OCI-LY3 (cell line): ENCODE data around the gene FTSJ3.
A peak's percentile ranks its signal among the peaks of the same experiment; 100 is the strongest.

Experiments
- H2AFZ ChIP-seq: fragments of 200-600, 300-600 bp; shearing (Covaris generic); 2 replicates; pipeline ENCODE4 v1.6.0; 2014; ENCODE audit warnings: antibody characterized with exemption, low read depth, low read length
- H3K27ac ChIP-seq: fragments of 200-600, 300-600 bp; sonication (generic); 2 replicates; pipeline ENCODE4 v1.5.1; 2014; ENCODE audit warnings: mild to moderate bottlenecking, low read length, moderate library complexity, mixed read lengths
- H3K27me3 ChIP-seq: fragments of 200-600, 300-600 bp; sonication (generic); 2 replicates; pipeline ENCODE4 v1.6.1; 2014; ENCODE audit warnings: low read depth, low read length, mixed read lengths
- H3K36me3 ChIP-seq: fragments of 200-600, 300-600 bp; sonication (generic); replicated peaks from 2 replicates; pipeline ENCODE3; 2014; ENCODE audit warnings: low read depth, low read length, mixed read lengths
- H3K4me1 ChIP-seq: fragments of 300-600, 200-600 bp; sonication (generic); 2 replicates; pipeline ENCODE4 v1.6.1; 2014; ENCODE audit warnings: low read length, mixed read lengths
- H3K4me2 ChIP-seq: fragments of 200-600, 300-600 bp; sonication (generic); 2 replicates; pipeline ENCODE4 v1.6.1; 2014; ENCODE audit warnings: low read length, mixed read lengths
- H3K4me3 ChIP-seq: fragments of 300-600, 200-600 bp; sonication (generic); 2 replicates; pipeline ENCODE4 v1.5.1; 2014; ENCODE audit warnings: antibody characterized with exemption, mild to moderate bottlenecking, low read length, moderate library complexity
- H3K79me2 ChIP-seq: fragments of 300-600, 200-600 bp; shearing (Covaris generic); 2 replicates; pipeline ENCODE4 v1.6.1; 2014; ENCODE audit warnings: mild to moderate bottlenecking, low read length, mixed read lengths
- H3K9ac ChIP-seq: fragments of 300-600, 200-600 bp; shearing (Covaris generic); 2 replicates; pipeline ENCODE4 v1.6.0; 2014; ENCODE audit warnings: mild to moderate bottlenecking, low read length, moderate library complexity
- H3K9me3 ChIP-seq: fragments of 200-600, 300-600 bp; shearing (Covaris generic); 2 replicates; pipeline ENCODE4 v1.6.1; 2014; ENCODE audit warnings: low read length, mixed read lengths; ENCODE audit not compliant: insufficient read depth
- H4K20me1 ChIP-seq: fragments of 200-600, 300-600 bp; sonication (generic); 2 replicates; pipeline ENCODE4 v1.6.1; 2016; ENCODE audit warnings: low read length, mixed read lengths; ENCODE audit not compliant: insufficient read depth
- EZH2phosphoT487 ChIP-seq: fragments of 200-600 bp; shearing (Covaris generic); IDR thresholded peaks from 2 replicates; pipeline ENCODE4 v1.6.1; 2018; ENCODE audit warnings: antibody characterized with exemption, mixed run types, low read depth
- TF ChIP-seq, protein P1 (sequence below): fragments of 200-600, 300-600 bp; sonication (generic); IDR thresholded peaks from 2 replicates; pipeline ENCODE4 v1.5.1; 2014; ENCODE audit warnings: antibody characterized with exemption, low read length, low read depth

FTSJ3 gene

DNA sequence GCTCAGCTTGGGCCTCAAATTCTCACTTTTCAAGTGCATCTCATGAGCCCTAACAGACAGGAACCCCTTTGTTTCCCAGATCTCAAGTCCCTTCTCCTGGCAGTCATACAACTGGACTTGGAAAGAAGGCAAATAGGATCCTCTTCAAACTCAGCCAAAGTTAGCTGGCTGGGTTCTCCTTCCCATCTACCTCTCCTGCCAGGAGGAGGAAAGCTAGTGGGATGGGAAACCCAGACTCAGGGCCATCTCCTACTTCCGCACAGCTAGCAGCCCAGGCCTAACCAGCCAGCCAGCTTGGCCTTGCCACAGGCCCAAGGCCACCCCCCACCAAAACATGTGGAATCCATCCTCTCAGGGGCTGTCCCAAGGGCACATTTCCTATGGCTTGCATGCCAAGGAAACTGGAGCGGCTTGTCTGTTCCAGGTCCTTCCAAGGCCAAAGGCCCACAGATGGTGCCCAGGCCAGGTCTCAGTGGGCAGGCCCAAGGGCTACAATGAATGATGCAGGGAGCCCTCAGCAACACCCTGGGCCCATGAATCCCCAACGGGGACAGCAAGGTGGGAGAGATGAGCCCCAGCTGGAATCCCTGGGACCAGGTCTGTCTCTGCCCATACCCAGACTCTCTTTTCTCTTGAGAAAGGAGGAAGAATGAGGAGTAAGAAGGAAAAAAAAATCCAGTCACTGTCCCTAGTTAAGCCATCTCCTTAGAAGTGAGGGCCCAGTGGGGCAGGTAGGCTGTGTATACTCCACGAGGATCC lies 13.3 kb upstream of the FTSJ3 start:
- Histone ChIP-seq H2AFZ (no peak overlapping the region), H3K27ac (no peak overlapping the region), H4K20me1 (peaks cover 35% of the 10 kb centered on the region), H3K79me2 (peaks cover 59% of the 10 kb centered on the region), H3K4me3 (peak overlapping the region; percentile 87), H3K4me2 (peak overlapping the region; percentile 94), H3K9ac (peak overlapping the region; percentile 95), H3K27me3 (no peaks in the 10 kb centered on the region), H3K4me1 (peaks cover 23% of the 10 kb centered on the region), H3K9me3 (no peaks in the 10 kb centered on the region), H3K36me3 (peaks cover 3% of the 10 kb centered on the region)
- TF ChIP-seq, protein P1, sequence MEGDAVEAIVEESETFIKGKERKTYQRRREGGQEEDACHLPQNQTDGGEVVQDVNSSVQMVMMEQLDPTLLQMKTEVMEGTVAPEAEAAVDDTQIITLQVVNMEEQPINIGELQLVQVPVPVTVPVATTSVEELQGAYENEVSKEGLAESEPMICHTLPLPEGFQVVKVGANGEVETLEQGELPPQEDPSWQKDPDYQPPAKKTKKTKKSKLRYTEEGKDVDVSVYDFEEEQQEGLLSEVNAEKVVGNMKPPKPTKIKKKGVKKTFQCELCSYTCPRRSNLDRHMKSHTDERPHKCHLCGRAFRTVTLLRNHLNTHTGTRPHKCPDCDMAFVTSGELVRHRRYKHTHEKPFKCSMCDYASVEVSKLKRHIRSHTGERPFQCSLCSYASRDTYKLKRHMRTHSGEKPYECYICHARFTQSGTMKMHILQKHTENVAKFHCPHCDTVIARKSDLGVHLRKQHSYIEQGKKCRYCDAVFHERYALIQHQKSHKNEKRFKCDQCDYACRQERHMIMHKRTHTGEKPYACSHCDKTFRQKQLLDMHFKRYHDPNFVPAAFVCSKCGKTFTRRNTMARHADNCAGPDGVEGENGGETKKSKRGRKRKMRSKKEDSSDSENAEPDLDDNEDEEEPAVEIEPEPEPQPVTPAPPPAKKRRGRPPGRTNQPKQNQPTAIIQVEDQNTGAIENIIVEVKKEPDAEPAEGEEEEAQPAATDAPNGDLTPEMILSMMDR = no peak
- no peak for TF ChIP-seq EZH2phosphoT487

DNA sequence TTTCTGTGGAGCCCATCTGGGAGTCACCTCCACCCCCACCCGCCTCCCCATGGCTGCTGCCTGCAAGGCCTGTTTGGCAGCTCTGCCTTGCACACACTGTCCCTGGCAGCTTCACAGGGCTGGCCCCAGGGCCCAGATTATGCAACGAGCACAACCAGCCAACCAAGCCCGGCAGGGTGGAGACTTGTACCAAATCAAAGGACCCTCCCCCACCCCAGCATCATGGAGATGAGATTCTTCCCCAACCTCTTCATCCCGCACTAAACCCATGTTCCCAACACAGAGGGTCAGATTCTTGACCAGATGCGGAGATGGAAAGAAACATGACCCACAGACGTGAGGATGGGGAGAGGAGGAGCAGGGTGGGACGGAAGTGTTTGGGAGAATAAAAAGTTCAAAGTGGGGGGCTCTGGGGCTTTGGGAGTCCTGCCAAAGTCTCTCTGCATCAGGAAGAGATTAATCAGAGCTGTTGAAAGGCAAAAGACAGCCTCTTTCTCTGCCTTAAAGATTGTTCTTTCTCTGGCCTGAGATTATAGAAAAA lies 11.2 kb upstream of the FTSJ3 start:
- Histone ChIP-seq H3K27me3 (no peaks in the 10 kb centered on the region), H3K9me3 (no peaks in the 10 kb centered on the region), H3K79me2 (peaks cover 59% of the 10 kb centered on the region), H3K4me3 (no peak overlapping the region), H3K4me2 (no peak overlapping the region), H2AFZ (no peak overlapping the region), H4K20me1 (peaks cover 35% of the 10 kb centered on the region), H3K9ac (no peak overlapping the region), H3K27ac (no peak overlapping the region), H3K4me1 (peaks cover 20% of the 10 kb centered on the region), H3K36me3 (peaks cover 16% of the 10 kb centered on the region)
- TF ChIP-seq, protein P1 = no peak
- no peak for TF ChIP-seq EZH2phosphoT487

DNA sequence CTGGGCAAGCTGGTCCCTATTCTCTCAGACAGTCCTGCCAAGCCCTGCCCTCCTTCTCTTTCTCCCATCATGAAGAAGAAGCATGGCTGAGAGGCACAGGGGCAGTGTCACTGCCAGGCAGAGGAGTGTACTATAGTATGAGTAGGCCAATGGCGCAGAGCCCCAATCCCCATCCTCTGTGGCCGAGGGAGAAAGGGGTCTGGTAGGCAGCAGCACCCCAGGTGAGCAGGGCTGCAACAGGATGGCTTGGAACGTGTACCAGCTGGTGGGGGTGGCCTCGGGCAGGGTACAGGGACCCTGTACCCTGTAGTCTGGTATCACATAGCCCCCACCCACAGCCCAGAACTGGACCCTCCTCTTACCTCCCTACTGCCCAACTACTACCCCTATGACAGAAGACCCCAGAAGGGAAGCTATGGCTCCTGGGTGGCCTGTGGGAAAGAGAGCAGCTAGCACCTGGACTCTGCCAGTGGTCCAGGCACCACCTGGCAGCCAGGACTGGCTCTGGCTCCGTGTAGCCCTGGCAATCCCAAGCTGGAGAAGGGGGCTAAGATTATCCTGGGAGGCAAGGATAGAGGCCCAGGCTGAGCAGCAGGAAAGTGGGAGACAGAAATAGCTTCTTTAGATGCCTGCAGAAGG lies 10.6 kb upstream of the FTSJ3 start:
- H3K4me1 ChIP-seq = peaks cover 19% of the 10 kb centered on the region
- TF ChIP-seq EZH2phosphoT487 = no peak
- TF ChIP-seq, protein P1 = no peak
- H3K9ac ChIP-seq = no peak overlapping the region
- peaks cover 35% of the 10 kb centered on the region for H4K20me1 ChIP-seq
- H3K36me3 ChIP-seq = peaks cover 22% of the 10 kb centered on the region
- H3K4me2 ChIP-seq = no peak overlapping the region
- no peak overlapping the region for H3K4me3 ChIP-seq
- no peak overlapping the region for H3K27ac ChIP-seq
- H3K9me3 ChIP-seq = no peaks in the 10 kb centered on the region
- H2AFZ ChIP-seq = no peak overlapping the region
- H3K27me3 ChIP-seq = no peaks in the 10 kb centered on the region
- peaks cover 59% of the 10 kb centered on the region for H3K79me2 ChIP-seq

DNA sequence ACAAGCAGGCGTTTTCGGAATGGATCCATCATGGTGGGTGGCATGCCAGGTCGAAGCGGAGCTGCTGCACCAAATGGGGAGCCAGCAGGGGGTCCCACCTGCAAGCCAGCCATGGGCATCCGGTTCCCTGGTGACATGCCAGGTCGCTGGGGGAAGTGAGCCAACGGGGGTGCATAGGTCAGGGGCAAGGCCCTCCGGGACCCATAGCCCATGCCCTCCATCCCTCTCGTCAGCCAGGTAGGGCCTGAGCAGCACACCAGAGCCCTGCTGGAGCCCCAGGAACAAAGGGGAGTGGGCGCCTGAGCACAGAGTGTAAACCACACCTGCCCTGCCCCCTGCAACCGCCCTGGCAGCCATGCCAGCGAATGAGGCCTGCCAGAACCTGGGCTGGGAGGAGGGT lies 10.0 kb upstream of the FTSJ3 start:
- Histone ChIP-seq H3K9ac (no peak overlapping the region), H3K36me3 (peaks cover 28% of the 10 kb centered on the region), H3K4me1 (peaks cover 19% of the 10 kb centered on the region), H2AFZ (no peak overlapping the region), H3K27ac (no peak overlapping the region), H3K9me3 (no peaks in the 10 kb centered on the region), H3K4me2 (no peak overlapping the region), H3K4me3 (no peak overlapping the region), H3K27me3 (no peaks in the 10 kb centered on the region), H3K79me2 (peaks cover 57% of the 10 kb centered on the region), H4K20me1 (peaks cover 35% of the 10 kb centered on the region)
- no peak for TF ChIP-seq EZH2phosphoT487
- TF ChIP-seq, protein P1 = no peak
